PFSK-1 (cell line): ENCODE measurements around the gene SDC1.

Experiments
- POLR2AphosphoS5 ChIP-seq: IDR thresholded peaks from 2 replicates; pipeline ENCODE4 v1.6.1; 2012; ENCODE audit warnings: low read depth, mild to moderate bottlenecking, control low read depth, low read length, moderate library complexity
- SIN3A ChIP-seq: IDR thresholded peaks from 2 replicates; pipeline ENCODE4 v1.6.1; 2012; ENCODE audit warnings: mild to moderate bottlenecking, low read length, moderate library complexity, borderline replicate concordance; ENCODE audit not compliant: insufficient read depth

DNA sequence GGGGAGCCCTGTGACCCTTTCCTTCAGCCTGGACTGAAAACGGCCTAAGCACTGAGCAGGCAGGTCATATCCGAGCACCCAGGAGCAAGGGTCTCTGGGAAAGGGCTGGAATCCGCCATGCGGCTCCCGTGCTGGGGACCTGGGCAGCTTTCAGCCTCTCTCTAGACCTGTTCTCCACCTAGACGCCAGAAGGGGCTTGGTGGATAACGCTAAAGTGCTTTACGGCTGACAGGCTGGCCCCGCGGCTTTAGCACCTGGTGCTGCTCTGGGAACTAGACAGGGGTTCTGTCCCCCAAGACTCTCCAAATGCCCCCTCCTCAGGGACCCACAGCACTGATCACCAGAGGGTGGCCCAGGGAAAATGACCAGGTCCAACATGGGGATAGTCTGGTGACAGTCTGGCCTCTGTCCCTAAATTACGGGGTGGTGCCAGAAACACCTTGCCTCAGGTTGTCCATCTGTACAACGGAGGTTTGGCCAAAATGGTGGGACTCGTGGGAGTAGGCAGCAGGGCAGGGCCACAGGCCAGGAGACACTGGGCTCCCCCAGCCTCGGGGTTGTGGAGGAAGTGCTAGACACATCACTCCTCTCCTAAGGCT, 13.0 kb downstream of the SDC1 start:
- TF ChIP-seq POLR2AphosphoS5 (no peak), SIN3A (no peak)
